Sigmoid colon (tissue), 7 donors: Measurements from ENCODE around the gene BCAS1. TPM values are rescaled to one million over a fixed set of nuclear protein-coding genes. Genes with fewer than 3 reads are reported as not detected.

Experiments
- DNase-seq: peaks from one replicate; pipeline ENCODE4 v3.0.0-alpha.2; 2019
- H3K27ac ChIP-seq, 4 donors: fragments of 200-600 bp; sonication (generic); one replicate each; pipeline ENCODE4 v1.5.1; 2016 to 2019; ENCODE audit warnings: mild to moderate bottlenecking in 1 of 4
- H3K27me3 ChIP-seq, 3 donors: fragments of 200-600 bp; sonication (generic); one replicate each; pipeline ENCODE4 v1.5.1; 2019; ENCODE audit warnings: mild to moderate bottlenecking in 1 of 3
- H3K36me3 ChIP-seq, 4 donors: fragments of 200-600 bp; sonication (generic); one replicate each; pipeline ENCODE4 v1.5.1; 2016 to 2019
- H3K4me1 ChIP-seq, 4 donors: fragments of 200-600 bp; sonication (generic); one replicate each; pipeline ENCODE4 v1.5.1; 2017 to 2019
- H3K4me3 ChIP-seq, 4 donors: fragments of 200-600 bp; sonication (generic); one replicate each; pipeline ENCODE4 v1.5.1; 2017 to 2019; ENCODE audit warnings: mild to moderate bottlenecking in 2 of 4, moderate library complexity in 1 of 4
- H3K9me3 ChIP-seq, 4 donors: fragments of 200-600 bp in 3 of 4; sonication (generic) in 3 of 4; one replicate each; pipeline versions ENCODE4 v1.5.1 to v1.6.1; 2013 to 2019
- EP300 ChIP-seq, 4 donors: sonication (generic); formaldehyde crosslinking; IDR thresholded peaks; one replicate each; pipeline ENCODE4 v1.6.1; 2017; ENCODE audit warnings: antibody characterized with exemption in 4 of 4
- POLR2A ChIP-seq, 2 donors: fragments of 450-650 bp; IDR thresholded peaks; one replicate each; pipeline ENCODE4 v1.6.1; 2016; ENCODE audit warnings: antibody characterized with exemption in 2 of 2, mild to moderate bottlenecking in 2 of 2, moderate library complexity in 2 of 2
- POLR2AphosphoS5 ChIP-seq, 4 donors: sonication (generic); formaldehyde crosslinking; IDR thresholded peaks; one replicate each; pipeline ENCODE4 v1.6.1; 2017; ENCODE audit warnings: antibody characterized with exemption in 4 of 4
- WGBS, 2 donors: extraction: QIAGEN DNeasy Blood & Tissue Kit; methylation state at CpG; one replicate each; pipeline ENCODE4 v1.1.7; 2013; 5-methylcytosine and 5-hydroxymethylcytosine counted together
- intact Hi-C: fragments of 100-400 bp; cut with DNase I; formaldehyde crosslinking; loops from one replicate; pipeline ENCODE4 v1.15.1; 2023
- polyA plus RNA-seq, 3 donors: library from polyadenylated mRNA; stranded (reverse); fragments of 200-250 nt; gene quantifications; one replicate each; pipeline ENCODE4 v1.2.3, GENCODE V29; 2013
- total RNA-seq, 4 donors: library from RNA; depleted of rRNA; stranded (reverse); fragments of >200 nt; gene quantifications; one replicate each; pipeline ENCODE4 v1.1.0, GENCODE V29; 2016
- TF ChIP-seq, protein P1 (sequence below), 4 experiments: fragments of 450-650 bp in 3 of 4; fragments of 200-600 bp in 1 of 4; IDR thresholded peaks; one replicate each; pipeline ENCODE4 v1.5.1; 2016 to 2019; ENCODE audit warnings: antibody characterized with exemption in 4 of 4, mild to moderate bottlenecking in 3 of 4, moderate library complexity in 2 of 4
- donor health status: healthy with polysubstance abuse.
- donor health status: Bipolar disorder and iron deficiency.
- donor health status: healthy.

Gene BCAS1
- total and polyA plus RNA-seq, 7 donors, result 0.71 to 198 (median 35.4) TPM; not detected in 2

GRCh38 chr20:53960579-53961272, 109.7 kb downstream of the BCAS1 start:
- Histone ChIP-seq H3K27me3 (no peaks in the 10 kb centered on the region), H3K4me1 (no peaks in the 10 kb centered on the region), H3K4me3 (no peak overlapping the region), H3K9me3 (no peaks in the 10 kb centered on the region), H3K27ac (no peak overlapping the region), H3K36me3 (no peaks in the 10 kb centered on the region)
- TF ChIP-seq POLR2A (IDR thresholded peaks at IDR 0.05), result no peak
- no peak for TF ChIP-seq POLR2AphosphoS5 (IDR thresholded peaks at IDR 0.05)
- TF ChIP-seq, protein P1, sequence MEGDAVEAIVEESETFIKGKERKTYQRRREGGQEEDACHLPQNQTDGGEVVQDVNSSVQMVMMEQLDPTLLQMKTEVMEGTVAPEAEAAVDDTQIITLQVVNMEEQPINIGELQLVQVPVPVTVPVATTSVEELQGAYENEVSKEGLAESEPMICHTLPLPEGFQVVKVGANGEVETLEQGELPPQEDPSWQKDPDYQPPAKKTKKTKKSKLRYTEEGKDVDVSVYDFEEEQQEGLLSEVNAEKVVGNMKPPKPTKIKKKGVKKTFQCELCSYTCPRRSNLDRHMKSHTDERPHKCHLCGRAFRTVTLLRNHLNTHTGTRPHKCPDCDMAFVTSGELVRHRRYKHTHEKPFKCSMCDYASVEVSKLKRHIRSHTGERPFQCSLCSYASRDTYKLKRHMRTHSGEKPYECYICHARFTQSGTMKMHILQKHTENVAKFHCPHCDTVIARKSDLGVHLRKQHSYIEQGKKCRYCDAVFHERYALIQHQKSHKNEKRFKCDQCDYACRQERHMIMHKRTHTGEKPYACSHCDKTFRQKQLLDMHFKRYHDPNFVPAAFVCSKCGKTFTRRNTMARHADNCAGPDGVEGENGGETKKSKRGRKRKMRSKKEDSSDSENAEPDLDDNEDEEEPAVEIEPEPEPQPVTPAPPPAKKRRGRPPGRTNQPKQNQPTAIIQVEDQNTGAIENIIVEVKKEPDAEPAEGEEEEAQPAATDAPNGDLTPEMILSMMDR (IDR thresholded peaks at IDR 0.05), result no peak
- no peak for TF ChIP-seq EP300 (IDR thresholded peaks at IDR 0.05)
- DNase-seq, result no peak
- intact Hi-C loops, result no loop called here
- WGBS, 2 donors, result 67 to 81% methylated on average over 2 of the region's 2 CpGs

- no peaks in the 10 kb centered on the region for H3K4me1 ChIP-seq
- H3K4me3 ChIP-seq, result no peak overlapping the region
- no peak for DNase-seq
- WGBS, 2 donors, result 78 to 88% methylated on average over 6 of the region's 6 CpGs
- TF ChIP-seq POLR2AphosphoS5 (IDR thresholded peaks at IDR 0.05) (no peak), EP300 (IDR thresholded peaks at IDR 0.05) (no peak), POLR2A (IDR thresholded peaks at IDR 0.05) (no peak)
- TF ChIP-seq, protein P1 (IDR thresholded peaks at IDR 0.05), result no peak
- intact Hi-C loops, result no loop called here
- peak overlapping the region in 1 of 4 donors; percentile 50 for H3K27ac ChIP-seq
- no peaks in the 10 kb centered on the region for H3K36me3 ChIP-seq
- no peaks in the 10 kb centered on the region for H3K9me3 ChIP-seq
- H3K27me3 ChIP-seq, result no peaks in the 10 kb centered on the region
Observed at GRCh38 chr20:53959911-53960578, 110.3 kb downstream of the BCAS1 start.

- no peak overlapping the region for H3K27ac ChIP-seq
- no peaks in the 10 kb centered on the region for H3K9me3 ChIP-seq
- no peak overlapping the region for H3K4me3 ChIP-seq
- 85 to 91% methylated on average over 5 of the region's 5 CpGs for WGBS, 2 donors
- no peak for TF ChIP-seq POLR2AphosphoS5 (IDR thresholded peaks at IDR 0.05)
- TF ChIP-seq EP300 (IDR thresholded peaks at IDR 0.05), result no peak
- no peak for TF ChIP-seq POLR2A (IDR thresholded peaks at IDR 0.05)
- TF ChIP-seq, protein P1 (IDR thresholded peaks at IDR 0.05), result no peak
- no peaks in the 10 kb centered on the region for H3K27me3 ChIP-seq
- intact Hi-C loops, result no loop called here
- no peak for DNase-seq
- no peaks in the 10 kb centered on the region for H3K4me1 ChIP-seq
- H3K36me3 ChIP-seq, result no peaks in the 10 kb centered on the region
Observed at GRCh38 chr20:53958260-53958659, 112.1 kb downstream of the BCAS1 start.

DNA sequence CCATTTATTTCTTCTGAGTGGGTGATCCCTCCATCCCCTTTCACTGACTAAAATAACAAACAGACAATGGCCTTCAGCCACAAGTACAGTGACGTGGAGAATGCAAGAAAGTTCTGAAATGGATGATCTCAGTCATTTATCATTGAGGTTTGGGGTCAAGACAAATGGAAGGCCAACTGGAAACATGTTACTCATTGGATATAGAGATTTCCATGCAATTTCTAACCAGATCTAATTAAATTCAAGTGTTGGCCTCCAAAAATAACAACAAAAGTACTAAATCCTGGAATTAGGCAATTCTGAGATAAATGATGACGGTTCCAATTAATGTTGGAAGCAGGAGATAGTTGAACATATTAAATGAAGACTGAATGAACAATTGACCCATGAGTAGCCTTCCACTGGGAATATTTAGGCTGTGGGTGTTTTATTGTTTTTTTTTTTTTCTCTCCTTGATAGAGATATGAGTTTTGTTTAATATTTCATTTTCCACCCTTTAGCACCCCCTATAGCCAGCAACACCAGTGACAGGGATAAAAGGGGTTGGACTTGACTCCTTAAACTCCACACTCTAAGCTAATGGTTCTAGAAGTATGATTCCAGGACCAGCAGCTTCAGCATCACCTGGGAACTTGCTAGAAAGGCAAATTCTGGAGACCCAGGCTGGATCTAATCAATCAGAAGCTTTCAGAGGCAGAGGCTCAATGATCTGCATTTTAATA, 112.8 kb downstream of the BCAS1 start:
- no peaks in the 10 kb centered on the region for H3K27me3 ChIP-seq
- WGBS, 2 donors, result 81 to 88% methylated on average over 2 of the region's 2 CpGs
- H3K9me3 ChIP-seq, result no peaks in the 10 kb centered on the region
- TF ChIP-seq POLR2A (IDR thresholded peaks at IDR 0.05) (no peak), POLR2AphosphoS5 (IDR thresholded peaks at IDR 0.05) (no peak), EP300 (IDR thresholded peaks at IDR 0.05) (no peak)
- TF ChIP-seq, protein P1 (IDR thresholded peaks at IDR 0.05), result no peak
- no peak overlapping the region for H3K4me3 ChIP-seq
- intact Hi-C loops, result no loop called here
- no peak for DNase-seq
- no peak overlapping the region for H3K27ac ChIP-seq
- no peaks in the 10 kb centered on the region for H3K36me3 ChIP-seq
- H3K4me1 ChIP-seq, result no peaks in the 10 kb centered on the region
